ENCODE data around the gene BICD1.

BICD1 gene

DNA sequence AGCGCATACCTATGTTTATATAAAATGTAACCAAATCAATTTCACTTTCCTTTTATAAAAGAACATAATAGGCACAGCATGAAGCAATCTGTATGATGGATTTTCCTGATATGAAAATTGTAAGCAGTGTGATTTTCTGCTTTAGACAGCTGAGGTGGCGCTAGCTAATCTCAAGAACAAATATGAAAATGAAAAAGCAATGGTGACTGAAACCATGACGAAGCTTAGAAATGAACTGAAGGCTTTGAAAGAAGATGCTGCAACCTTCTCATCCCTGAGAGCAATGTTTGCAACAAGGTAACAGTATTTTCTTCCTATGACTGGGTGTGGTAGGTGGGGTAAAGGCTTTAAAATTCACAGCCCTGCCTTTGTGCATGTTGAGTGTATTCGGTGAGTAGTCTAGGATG, 227.7 kb downstream of the BICD1 start:
- no peak overlapping the region for H3K4me3 ChIP-seq (ENCODE audit: low read length)
- DNase-seq (ENCODE audit: low read depth): no peak
- TF ChIP-seq, protein P1, sequence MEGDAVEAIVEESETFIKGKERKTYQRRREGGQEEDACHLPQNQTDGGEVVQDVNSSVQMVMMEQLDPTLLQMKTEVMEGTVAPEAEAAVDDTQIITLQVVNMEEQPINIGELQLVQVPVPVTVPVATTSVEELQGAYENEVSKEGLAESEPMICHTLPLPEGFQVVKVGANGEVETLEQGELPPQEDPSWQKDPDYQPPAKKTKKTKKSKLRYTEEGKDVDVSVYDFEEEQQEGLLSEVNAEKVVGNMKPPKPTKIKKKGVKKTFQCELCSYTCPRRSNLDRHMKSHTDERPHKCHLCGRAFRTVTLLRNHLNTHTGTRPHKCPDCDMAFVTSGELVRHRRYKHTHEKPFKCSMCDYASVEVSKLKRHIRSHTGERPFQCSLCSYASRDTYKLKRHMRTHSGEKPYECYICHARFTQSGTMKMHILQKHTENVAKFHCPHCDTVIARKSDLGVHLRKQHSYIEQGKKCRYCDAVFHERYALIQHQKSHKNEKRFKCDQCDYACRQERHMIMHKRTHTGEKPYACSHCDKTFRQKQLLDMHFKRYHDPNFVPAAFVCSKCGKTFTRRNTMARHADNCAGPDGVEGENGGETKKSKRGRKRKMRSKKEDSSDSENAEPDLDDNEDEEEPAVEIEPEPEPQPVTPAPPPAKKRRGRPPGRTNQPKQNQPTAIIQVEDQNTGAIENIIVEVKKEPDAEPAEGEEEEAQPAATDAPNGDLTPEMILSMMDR (IDR thresholded peaks at IDR 0.05; ENCODE audit: insufficient read depth, low read depth, low read length, missing control alignments): no peak

DNA sequence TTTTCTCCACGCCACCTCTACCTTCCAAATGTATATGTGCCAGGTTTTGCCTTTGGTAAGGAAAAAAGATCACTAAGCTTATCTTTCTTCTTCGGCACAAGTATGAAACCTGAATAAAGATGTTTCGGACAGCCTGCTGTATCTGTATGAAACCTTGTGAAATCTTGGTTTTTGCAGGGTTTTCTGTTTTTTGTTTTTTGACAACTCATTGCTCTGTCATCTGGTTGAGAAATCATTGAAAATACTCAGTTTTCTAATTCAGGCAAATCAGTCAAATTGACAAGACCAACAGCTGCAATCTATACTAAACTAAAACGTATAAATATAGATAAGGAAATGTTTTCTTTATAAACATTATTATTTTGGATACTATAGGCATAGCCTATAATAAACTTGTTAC, 229.6 kb downstream of the BICD1 start:
- H3K4me3 ChIP-seq (ENCODE audit: low read length): no peak overlapping the region
- no peak for DNase-seq (ENCODE audit: low read depth)
- TF ChIP-seq, protein P1 (IDR thresholded peaks at IDR 0.05; ENCODE audit: insufficient read depth, low read depth, low read length, missing control alignments): no peak

DNA sequence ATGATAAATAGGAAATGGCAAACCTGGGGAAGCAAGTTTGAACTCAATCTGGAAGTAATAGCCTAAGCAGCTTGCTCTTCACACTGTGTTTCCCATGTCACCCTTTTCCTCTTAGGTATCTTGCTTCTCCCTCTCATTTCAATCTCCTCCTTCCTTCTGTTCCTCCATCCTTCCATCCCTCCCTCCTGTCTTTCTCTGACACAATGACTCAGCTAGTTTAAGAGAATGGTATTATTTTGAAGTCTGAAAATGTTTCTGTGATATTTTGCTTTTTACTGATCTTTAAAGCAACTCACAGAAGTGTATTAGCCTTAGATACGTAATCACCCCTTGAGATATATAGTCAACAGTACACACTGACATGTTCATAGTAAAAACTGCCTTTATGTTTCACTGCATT, 236.8 kb downstream of the BICD1 start:
- no peak overlapping the region for H3K4me3 ChIP-seq (ENCODE audit: low read length)
- TF ChIP-seq, protein P1 (IDR thresholded peaks at IDR 0.05; ENCODE audit: insufficient read depth, low read depth, low read length, missing control alignments): no peak
- DNase-seq (ENCODE audit: low read depth): no peak

DNA sequence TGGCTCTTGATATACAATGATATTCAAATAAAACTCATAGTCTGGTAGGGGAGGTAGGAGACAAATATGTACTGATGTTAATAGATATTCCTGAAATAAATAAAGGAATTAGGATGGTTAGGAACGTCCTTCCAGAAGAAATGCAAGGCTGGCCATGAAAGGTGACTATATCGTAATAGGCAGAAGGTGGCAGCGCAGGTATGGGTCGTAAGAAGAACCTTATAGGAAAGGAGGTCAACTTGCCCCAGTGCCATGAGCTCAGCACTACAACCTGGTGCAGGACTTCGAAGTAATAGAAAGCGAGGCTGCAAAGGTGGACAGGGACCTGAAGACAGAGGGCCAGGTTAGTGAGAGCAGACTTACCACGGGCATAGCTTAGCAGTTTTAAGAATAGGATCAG, 237.4 kb downstream of the BICD1 start:
- no peak overlapping the region for H3K4me3 ChIP-seq (ENCODE audit: low read length)
- DNase-seq (ENCODE audit: low read depth): peak; percentile 4
- TF ChIP-seq, protein P1 (IDR thresholded peaks at IDR 0.05; ENCODE audit: insufficient read depth, low read depth, low read length, missing control alignments): peak; percentile 22

DNA sequence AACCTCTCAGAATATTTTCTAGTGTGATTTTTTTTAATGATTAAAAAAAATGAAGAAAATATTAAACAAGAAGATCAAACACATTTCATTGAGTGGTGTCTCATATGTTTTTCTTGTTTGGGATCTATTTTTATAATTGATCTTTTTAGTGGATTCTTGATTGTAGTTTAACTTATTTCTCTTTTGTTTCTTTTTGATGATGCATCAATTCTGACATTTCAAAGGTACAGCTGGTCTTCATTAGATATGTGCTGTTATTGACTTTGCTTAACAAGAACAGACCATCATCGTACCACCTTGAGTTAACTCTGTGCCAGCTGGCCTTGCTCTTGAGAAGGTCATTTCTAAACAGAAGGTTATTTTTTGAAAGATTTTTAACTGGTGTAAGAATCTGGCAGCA, 246.9 kb downstream of the BICD1 start:
- TF ChIP-seq, protein P1 (IDR thresholded peaks at IDR 0.05; ENCODE audit: insufficient read depth, low read depth, low read length, missing control alignments): no peak
- H3K4me3 ChIP-seq (ENCODE audit: low read length): no peak overlapping the region
- DNase-seq (ENCODE audit: low read depth): no peak

DNA sequence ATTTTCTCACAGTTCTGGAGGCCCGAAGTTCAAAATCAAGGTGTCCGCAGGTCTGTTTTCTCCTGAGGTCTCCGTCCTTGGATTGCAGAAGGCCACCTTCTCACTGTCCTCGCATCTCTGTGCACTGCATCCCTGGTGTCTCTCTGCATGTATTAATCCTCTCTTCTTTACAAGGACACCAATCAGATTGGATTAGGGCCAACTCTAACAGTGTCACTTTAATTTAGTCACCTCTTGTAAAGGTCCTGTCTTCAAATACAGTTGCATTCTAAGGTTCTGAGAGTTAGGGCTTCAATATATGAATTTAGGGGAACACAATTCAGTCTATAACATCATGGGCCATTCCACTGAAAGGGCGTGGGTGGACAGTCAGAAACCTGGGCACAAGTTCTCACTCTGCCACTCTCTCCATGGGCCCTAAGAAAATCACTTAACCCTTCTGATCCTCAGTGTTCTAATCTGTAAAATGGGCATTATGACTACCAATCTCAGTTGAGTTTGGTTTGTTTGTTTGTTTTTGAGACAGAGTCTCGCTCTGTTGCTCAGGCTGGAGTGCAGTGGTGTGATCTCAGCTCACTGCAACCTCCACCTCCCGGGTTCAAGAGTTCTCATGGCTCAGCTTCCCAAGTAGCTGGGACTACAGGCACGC, 251.1 kb downstream of the BICD1 start:
- no peak for DNase-seq (ENCODE audit: low read depth)
- no peak overlapping the region for H3K4me3 ChIP-seq (ENCODE audit: low read length)
- TF ChIP-seq, protein P1 (IDR thresholded peaks at IDR 0.05; ENCODE audit: insufficient read depth, low read depth, low read length, missing control alignments): no peak

DNA sequence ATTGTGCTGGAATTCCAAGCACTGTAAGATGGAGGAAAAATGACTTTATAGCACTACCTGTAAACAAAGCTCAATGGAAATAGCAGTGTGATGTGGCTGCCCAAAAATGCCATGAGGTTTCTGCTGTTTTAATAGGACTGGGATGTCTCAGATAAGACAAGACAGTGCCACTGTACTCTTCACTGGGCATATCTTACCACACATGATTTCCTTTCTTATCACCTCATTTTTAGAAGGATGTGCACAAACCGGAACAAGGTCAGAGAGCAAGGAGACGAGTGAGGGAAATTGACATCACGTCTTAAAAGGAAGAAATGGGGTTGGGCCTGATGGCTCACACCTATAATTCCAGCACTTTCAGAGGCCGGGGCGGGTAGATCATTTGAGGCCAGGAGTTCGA, 254.3 kb downstream of the BICD1 start:
- TF ChIP-seq, protein P1 (IDR thresholded peaks at IDR 0.05; ENCODE audit: insufficient read depth, low read depth, low read length, missing control alignments): no peak
- H3K4me3 ChIP-seq (ENCODE audit: low read length): no peak overlapping the region
- no peak for DNase-seq (ENCODE audit: low read depth)
